HG03196 (cell line): ENCODE results near the gene ZBTB21.

Experiments used
- ATAC-seq: cut with Tn5 transposase; IDR thresholded peaks from one replicate; pipeline ENCODE4 v1.9.1; 2021; ENCODE audit not compliant: unreplicated experiment

The ZBTB21 gene

DNA sequence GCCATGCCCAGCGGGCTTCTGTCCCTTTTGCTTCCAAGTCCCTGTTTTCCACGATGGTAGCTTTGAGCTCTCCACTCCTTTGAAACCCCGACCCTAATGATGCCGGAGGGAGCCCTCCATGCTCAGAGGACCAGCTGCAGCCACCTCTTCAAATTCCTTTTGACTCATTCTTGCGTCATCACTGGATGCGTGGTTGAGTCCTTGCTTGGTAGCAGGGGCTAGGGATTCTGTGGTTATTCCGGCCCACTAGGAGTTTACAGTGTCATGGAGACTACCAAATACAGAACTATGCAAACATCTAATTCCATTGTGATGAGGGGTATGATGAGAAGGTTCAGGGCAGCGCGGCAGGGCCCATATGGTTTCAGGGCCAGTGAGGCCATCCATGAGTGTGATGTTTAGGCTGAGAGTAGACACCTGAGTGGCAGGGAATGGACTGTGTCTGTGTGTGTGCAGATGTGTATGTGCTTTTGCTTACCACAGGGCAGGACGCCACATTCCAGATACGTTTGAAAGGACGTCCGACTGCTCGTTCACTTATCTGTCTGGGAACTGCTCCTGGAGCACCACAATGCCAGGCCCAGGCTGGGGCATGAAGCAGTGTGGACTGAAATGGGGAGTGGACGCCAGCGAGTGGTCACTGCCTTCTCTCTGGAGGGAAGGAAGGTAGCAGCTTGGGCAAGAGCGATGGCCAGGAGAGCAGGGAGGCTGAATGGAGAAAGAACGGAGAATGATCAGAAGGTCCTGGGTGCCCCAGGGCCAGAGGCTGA lies 30.4 kb upstream of the ZBTB21 start:
- no peak for ATAC-seq

DNA sequence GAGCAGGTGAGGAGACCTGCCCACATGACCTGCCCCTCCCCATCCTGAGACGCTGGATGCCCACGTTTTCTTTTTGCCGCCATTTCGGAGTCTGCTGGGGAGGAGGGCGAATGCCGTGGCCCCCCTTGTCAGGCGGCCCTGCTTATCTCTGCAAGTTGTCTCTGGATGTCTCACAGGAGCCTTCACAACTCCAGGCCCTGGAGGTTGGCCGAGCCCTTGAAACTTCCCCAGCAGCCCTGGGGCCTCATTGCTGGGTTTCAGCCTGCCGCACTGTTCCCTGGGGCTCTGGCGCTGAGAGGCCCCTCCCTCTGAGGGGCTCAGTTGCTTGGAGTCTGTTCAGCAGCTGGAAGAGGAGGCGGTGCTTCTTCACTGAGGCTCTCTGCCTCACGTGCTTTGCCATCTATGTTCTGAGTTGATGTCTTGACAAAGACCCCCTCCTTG lies 29.8 kb upstream of the ZBTB21 start:
- ATAC-seq, result no peak

GRCh38 chr21:42039470-42039901 lies 29.3 kb upstream of the ZBTB21 start:
- no peak for ATAC-seq

DNA sequence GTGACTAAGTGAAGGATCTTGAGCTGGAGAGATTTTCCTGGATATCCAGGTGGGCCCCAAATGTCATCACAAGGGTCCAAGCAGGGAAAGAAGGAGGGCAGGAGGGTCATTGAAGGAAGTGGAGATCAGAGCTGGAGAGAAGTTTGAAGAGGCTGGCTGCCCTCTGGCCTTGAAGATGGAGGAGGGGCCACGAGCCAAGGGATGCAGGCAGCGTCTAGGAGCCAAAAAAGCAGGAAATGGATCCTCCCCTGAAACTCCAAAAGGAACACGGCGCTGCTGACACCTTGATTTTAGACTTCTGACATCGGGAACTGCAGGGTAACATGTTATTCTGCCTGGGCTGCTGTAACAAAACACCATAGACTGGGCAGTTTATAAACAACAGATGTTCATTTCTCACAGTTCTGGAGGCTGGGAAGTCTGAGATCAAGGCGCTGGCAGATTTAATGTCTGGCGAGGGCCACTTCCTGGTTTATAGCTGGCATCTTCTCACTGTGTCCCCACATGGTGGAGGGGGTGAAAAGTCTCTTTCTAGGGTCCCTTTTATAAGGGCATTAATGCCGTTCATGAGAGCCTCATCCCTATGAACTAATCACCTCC lies 28.8 kb upstream of the ZBTB21 start:
- no peak for ATAC-seq

- no peak for ATAC-seq
Observed at GRCh38 chr21:42038393-42038792, 28.2 kb upstream of the ZBTB21 start.

DNA sequence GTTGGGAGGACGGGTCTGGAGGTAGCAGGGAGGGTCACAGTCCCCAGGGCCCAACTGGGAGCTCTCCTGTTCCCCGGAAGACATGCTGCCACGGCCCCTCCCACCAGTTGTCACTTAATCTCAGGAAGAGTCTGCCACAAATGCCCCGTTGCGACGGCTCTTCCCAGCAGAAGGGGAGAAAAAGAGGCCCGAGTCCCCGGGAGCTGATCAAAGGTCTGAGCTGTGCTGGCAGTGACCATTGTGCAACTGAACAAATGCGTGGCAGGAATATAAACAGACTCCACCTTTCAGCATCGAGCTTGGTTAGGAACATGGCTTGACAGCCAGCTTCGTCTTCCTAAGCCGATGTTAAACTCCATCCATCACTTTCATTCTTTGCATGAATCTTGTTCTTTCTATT lies 27.8 kb upstream of the ZBTB21 start:
- no peak for ATAC-seq

- no peak for ATAC-seq
Observed at GRCh38 chr21:42037516-42037915, 27.4 kb upstream of the ZBTB21 start.

DNA sequence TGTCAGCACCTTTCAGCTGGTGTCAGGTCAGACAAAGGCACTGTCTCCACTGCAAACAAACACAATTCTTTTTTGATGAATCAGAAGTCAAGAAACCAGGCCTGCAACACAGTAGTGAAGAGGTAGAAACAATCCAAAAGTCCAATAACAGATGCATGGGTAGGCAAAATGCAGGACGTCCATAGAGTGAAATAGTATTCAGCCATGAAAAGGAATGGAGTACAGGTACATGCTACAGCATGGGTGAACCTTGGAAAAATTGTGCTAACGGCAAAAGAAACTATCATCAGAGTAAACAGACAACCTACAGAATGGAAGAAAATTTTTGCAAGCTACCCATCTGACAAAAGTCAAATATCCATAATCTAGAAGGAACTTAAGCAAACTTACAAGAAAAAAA lies 26.2 kb upstream of the ZBTB21 start:
- no peak for ATAC-seq

- ATAC-seq, result no peak
Observed at GRCh38 chr21:42032968-42033367, 22.8 kb upstream of the ZBTB21 start.

- ATAC-seq, result no peak
Observed at GRCh38 chr21:42032266-42032665, 22.1 kb upstream of the ZBTB21 start.

DNA sequence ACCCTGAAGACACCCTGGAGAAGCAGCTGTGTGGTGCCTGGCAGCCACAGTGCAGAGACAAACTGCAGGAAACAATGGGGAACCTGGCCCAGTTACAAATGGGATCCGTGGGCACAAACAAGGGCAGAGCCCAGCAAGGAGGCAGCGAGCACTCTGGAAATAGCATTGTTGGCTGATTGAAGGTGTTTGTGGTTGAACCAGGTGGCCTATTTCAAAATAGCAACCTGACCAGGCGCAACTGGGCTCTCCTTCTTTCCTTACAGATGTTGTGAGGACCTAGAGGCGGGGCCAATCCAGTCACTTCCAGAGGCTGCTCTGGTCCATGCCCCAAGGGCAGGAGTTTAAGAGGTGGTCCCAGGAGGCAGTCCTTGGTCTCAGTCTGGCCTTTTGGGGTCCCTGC lies 21.7 kb upstream of the ZBTB21 start:
- ATAC-seq, result no peak

GRCh38 chr21:42031241-42031640 lies 21.1 kb upstream of the ZBTB21 start:
- ATAC-seq, result no peak

DNA sequence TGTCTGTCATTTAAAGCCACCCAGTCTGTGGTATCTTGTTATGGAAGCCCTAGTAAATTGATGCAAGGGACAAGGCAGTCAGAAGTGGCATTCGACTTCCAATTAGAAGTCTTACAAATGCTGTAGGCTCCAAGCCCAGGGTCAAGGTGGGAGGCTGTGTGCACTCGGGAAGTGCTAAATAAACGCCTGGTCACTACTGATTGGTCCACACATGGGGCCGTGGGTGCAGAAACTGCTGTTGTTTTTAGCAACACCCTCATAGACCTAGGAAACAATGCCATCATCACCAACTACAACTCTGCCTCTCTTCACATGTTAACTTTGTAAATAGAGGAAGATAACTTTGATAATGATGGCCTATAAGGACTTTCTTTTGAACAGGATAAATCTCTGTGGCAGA lies 20.2 kb upstream of the ZBTB21 start:
- no peak for ATAC-seq

GRCh38 chr21:42028766-42029425 lies 18.7 kb upstream of the ZBTB21 start:
- no peak for ATAC-seq

DNA sequence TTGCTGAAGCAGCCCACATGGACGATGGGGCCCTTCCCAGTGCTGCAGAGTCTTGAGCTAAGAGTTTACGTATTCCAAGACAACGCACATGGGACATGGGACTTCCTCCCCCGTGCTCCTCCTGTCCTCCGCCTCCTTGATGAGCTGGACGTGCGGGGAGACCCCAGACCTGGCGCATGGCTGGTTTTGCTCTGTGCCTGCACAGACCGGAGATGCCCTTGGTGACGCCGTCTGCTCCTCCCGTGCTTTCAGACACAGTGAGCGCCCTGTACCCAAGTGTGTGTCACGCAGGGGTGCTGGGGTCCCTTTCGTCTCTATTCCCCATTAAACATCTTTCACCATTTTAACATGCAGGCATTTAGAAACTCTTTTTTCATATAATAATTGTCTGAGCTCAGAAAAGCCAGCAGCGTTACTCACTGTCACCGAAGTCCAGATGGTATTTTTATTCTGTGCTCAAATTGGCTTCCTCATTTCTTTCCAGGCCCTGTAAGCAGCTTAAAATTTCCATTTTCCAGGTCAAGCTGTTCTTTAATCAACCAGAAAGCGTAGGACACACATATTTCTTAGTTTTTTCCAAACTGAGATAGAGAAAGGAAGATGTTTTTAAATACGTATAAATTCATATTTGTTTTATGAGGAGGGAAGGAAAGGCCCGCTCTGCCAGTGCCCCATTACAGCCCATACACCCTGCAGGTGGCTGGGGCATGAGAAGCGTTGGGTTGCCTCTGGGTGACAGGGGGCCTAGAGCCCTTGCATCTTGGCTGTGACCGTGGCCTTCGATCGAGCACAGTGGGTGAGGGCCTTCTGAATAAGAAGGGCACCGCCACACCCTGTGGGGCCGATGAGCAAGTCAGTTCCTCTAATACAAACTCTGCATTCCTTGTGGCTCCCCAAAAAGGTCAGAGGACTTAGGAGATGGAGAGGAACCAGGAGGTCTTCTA lies 17.9 kb upstream of the ZBTB21 start:
- no peak for ATAC-seq

DNA sequence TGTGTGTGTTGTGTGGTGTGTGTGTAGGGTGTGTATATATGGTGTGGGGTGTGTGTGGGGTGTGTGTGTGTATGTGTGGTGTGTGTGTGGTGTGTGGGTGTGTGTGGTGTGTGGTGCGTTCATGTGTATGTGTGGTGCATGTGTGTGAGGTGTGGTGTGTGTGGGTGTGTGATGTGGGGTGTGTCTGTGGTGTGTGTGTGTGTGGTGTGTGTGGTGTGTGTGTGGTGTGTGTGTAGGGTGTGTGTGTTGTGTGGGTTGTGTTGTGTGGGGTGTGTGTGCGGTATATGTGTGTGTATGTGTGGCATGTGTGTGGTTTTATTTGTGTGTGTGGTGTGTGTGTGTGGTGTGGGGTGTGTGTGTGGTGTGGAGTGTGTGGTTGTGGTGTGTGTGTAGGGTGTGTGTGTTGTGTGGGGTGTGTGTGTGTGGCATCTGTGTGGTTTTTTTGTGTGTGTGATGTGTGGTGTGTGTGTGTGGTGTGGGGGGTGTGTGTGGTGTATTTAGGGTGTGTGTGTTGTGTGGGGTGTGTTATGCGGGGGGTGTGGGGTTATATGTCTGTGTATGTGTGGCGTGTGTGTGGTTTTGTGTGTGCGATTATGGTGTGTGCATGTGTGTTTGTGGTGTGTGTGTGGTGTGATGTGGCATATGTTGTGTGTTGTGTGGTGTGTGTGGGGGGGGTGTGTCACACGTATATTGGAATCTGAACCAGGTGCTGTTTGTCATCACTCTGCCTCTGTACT lies 17.1 kb upstream of the ZBTB21 start:
- no peak for ATAC-seq

DNA sequence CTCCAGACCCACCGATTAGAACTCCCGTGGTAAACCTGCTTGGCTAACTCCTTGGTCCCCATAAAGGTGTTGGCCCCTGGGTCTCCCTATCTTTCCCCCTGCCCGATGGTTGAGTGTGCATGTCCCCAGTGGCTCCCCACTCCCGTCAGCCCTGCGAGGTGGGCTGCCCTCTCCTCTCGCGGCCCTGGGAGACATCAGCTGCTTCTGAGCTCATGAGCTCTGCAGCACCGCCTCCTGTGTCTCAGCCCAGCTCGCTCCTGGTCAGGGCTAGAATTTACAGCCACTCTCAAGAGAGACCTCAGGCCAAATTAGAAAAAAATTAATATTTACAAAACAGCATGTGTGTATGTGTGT lies 15.9 kb upstream of the ZBTB21 start:
- no peak for ATAC-seq

DNA sequence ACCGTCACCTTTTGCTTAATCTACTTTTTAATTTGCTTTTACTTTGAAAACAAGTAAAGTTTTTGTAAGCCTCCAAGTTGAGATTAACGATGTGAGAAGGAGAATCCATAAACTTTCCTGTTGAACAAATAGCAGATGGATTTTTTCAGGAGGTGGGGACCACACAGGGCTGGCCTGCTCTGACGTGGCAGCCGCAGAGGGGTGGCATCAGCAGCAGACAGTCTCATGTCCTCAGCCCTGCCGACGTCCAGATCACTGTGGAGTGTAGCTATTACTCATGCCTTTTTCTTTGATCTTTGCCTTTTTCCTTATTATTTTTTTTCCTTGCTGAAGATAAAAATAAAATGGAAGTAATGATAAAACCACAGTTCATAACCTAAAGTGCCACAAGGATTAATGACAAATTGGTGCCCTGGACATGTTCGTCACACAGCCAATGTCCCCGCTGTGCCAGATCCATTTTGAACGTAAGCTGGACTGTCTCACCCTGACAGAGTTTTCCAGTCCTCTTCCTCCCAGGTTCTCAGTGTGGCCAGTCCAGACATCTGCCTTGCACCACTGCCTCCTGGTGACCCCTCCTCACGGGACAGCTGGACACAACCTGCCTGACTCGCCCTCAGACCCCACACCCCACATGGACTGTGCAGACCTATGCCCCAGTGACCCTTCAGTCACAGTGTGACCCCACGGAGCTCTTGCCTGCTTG lies 15.4 kb upstream of the ZBTB21 start:
- no peak for ATAC-seq

GRCh38 chr21:42022906-42023305 lies 12.7 kb upstream of the ZBTB21 start:
- ATAC-seq, result no peak

GRCh38 chr21:42022091-42022430 lies 11.9 kb upstream of the ZBTB21 start:
- ATAC-seq, result no peak
